RCC 7860 (cell line): ENCODE results near the gene CBL.

Experiments
- DNase-seq: peaks from one replicate; pipeline ENCODE4 v3.0.0-alpha.2; 2015; ENCODE audit warnings: low spot score
- FAIRE-seq: peaks from 2 replicates; lab custom pipeline; 2012; peaks lifted over from hg19 to GRCh38; lab: Jason Lieb, UNC

CBL gene

DNA sequence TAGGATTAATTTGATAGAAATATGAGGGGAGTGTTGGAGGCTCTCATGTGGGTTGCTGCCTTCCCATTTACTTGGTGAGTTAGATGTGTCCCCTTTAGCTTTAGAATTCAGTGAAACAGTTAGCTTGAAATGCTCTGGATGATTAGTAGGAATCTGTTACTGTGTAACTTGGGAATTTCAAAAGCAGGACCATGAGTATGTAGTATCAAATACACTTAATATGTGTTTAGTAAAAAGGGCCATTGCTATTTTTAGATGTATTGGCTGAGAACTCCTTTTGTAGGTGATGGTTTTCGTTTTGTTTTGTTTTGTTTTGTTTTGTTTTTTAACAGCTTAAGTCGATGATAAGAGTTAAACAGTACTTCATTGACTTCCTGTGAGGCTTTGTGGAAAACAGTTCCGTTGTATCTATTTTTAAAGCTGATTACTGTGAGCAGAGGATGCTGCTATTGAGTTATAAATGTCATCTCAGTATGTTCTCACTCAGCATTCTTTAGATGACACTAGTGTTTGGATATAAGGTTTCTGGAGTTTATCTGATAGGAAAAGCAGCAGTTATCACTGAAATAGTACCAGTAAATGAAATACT lies 57.3 kb downstream of the CBL start:
- FAIRE-seq = peak; percentile 74
- no peak for DNase-seq

DNA sequence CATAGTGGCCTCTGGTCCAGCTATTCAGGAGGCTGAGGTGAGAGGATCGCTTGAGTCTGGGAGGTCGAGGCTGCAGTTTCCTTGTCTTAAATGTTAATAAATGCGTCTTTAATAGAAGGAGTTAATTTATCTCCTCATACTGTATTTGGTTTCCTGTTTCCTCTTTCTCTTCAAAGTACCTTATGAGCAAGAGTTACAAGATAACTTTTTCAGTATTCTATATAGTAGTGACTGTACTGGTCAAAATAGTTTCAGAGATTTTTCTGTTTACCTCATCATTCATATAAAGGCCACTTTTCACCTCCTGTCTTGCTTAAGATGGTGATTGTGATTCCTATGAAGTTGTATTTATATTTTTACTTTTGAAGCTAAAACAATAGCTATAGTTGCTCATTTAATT lies 59.9 kb downstream of the CBL start:
- no peak for DNase-seq
- no peak for FAIRE-seq

DNA sequence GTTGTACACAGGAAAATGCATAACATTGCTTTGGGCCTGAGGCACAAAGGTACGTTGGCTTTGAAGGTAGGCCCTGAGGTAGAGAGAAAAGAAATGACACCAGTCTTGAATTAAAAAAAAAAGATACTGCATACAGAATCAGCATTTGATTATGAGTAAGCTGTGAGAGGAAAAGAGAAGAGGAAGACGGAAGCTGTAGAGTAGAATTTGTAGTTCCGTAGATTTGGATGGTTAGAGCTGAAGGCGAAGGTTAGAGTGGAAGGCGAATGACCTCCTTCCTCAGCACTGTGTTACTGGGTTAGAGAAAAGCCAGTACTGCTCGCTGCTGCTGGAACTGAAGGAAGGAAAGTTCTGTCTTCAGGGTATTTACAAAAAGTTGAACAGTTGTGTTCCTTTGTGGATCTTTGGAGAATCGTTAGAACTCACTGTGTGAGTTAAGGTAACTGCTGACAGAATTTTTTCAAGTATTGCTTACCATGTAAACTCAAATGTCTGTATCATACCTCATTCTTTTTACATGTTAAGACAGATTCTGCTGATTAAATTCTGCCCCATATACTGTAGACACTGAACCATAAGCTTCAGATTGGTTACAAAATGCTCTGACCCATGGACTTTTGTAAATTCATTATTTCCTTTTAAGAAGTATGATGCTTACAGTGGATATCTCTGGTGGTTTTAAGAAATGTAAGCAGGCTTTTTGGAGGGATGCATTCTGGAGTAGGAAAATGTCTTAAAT lies 60.5 kb downstream of the CBL start:
- DNase-seq (no peak), FAIRE-seq (no peak)

DNA sequence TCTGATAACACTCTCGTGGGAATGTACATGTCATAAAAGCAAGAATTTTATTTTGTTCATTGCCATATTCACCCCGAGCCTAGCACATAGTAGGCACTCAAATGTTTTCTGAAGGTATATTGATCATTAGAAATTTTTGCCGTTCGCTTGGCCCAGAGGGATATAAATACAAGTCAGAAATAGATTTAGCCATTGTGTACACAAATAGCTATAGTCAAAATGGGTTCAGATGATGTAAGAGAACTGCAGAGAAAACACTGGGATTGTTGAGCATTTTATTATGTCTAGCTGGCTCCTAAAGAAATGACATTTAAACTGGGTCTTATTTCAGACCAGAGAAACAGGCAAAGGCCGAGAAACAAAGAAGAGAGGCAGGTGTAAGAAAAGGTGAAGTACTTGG lies 61.5 kb downstream of the CBL start:
- DNase-seq = no peak
- no peak for FAIRE-seq

DNA sequence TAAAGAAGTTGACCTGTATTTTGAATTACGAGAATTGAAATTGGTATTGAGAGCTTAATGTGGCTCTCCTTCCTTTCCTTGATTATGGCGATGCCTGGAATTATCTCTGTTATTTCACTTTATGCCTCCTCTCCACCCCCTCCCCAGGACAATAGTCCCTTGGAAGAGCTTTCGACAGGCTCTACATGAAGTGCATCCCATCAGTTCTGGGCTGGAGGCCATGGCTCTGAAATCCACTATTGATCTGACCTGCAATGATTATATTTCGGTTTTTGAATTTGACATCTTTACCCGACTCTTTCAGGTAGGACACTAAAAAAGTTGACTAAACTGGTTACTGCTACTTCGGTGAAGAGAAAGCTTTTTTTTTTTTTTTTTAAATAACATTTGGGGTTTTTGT lies 67.6 kb downstream of the CBL start:
- no peak for FAIRE-seq
- DNase-seq = no peak

DNA sequence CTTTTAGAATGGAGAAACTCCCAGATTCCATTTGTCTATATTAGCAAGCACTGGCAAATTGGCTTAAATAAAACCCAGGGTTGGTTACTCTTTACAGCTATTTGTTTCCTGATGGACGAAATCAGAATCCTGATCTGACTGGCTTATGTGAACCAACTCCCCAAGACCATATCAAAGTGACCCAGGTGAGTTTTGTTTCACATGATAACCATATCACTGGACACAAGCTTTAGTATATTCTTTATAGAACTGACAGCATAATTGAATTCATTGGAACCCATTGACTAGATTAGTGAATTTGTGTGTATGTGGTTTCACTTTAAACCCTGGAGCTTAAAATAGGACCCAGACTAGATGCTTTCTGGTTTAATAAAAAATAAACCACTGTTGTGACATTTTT lies 71.5 kb downstream of the CBL start:
- FAIRE-seq (no peak), DNase-seq (no peak)

DNA sequence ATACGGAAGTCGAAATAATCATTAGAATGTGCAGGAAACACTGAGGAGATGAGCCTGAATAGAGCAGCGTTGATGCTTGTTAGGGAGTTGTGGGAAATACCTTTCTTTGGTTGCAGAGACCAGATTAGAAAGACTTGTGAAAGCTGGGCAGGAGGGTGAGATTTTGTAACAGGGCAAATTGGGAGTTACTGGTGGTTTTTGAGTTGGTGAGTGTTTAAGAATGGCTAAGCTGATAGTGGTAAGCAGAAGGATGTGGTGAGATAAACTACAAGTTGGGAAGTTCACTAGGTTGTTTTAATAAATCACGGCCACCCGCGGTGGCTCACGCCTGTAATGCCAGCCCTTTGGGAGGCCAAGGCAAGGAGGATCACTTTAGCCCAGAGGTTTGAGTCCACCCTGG lies 76.4 kb downstream of the CBL start:
- DNase-seq = no peak
- FAIRE-seq = no peak

DNA sequence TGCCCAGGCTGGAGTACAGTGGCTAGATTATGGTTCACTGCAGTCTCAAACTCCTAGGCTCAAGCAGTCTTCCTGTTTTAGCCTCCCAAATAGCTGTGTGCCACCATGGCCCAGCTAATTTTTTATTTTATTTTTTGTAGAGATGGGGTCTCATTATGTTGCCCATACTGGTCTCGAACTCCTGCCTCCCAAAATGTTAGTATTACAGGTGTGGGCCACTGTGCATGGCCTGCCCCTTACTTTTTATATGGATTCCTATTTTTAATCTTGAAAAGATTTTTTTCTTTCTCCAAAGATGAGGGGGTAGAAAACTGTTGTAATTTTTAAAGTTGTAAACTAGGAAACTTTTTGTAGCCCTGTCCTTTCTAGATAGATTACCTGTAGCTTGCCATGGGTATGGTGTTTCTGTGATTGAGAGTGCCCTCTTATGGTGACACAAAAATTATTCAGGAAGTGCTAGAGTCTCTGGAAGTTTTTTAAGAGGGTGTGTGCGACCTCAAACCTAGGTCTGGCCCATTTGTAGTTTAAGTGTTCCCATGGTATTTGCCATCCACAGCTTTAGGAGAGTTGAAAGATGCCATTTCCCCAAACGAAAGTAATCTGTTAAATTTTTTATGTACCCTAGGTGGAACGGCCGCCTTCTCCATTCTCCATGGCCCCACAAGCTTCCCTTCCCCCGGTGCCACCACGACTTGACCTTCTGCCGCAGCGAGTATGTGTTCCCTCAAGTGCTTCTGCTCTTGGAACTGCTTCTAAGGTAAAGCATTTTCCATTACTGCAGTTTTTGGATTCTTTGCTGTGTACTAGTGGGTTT lies 78.4 kb downstream of the CBL start:
- DNase-seq = peak; percentile 39
- peak; percentile 51 for FAIRE-seq

DNA sequence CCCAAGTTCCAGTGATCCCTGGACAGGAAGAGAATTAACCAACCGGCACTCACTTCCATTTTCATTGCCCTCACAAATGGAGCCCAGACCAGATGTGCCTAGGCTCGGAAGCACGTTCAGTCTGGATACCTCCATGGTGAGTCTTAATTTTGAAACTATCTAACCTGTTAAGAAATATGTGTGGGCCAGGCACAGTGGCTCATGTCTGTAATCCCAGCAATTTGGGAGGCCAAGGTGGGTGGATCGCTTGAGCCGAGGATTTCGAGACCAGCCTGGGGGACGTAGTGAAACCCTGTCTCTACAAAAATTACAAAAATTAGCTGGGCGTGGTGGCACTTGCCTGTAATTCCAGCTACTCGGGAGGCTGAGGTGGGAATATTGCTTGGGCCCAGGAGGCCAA lies 79.3 kb downstream of the CBL start:
- FAIRE-seq (no peak), DNase-seq (no peak)

DNA sequence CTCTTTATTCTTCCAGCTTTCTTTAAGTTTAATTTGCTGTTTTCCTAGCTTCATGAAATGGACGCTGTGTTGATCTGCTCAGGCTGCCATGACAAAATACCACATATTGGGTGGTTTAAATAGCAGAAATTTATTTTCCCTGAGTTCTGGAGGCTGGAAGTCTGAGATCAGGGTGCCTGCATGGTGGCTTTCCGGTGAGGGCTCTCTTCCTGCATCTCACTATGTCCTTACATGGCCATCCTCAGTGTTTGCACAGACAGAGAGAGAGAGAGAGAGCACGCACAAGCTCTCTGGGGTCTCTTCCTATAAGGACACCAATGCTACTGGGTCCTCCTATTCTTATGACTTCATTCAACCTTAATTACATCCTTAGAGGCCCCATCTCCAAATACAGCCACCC lies 82.1 kb downstream of the CBL start:
- FAIRE-seq (no peak), DNase-seq (no peak)

DNA sequence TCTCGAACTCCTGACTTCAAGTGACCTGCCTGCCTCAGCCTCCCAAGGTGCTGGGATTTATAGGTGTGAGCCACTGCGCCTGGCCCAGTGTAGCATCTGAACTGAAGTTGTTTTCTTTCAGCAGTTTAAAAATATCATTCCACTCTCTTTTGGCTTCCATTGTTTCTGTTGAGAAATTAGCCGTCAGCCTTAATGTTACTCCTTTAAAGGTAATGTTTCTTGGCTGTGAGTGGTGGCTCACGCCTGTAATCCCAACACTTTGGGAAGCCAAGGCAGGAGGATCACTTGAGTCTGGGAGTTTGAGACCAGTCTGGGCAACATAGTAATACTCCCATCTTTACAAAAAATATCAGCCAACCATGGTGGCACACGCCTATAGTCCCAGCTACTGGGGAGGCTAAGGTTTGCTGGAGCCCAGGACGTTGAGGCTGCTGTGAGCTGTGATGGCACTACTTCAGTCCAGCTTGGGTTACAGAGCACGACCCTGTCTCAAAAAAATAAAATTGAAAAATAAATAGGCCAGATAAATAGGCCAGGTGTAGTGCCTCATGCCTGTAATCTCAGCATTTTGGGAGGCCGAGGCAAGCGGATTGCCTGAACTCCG lies 84.9 kb downstream of the CBL start:
- FAIRE-seq (no peak), DNase-seq (no peak)

DNA sequence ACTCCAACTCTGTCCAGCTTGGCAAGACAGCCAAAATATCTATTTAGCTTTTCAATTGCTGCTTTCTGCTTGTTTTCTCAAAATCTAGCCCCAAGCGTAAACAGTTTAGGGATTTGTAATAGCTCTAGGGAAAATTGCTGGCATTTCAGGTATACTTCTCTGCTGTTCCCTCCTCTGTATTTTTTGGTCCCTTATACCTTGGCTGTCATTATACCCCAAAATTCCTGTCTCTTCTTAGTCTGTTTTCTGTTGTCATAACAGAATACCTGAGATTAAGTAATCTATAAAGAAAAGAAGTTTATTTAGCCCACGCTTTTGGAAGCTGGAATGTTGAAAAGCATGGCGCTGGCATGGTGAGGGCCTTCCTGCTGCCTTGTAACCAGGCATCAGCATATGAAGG lies 87.3 kb downstream of the CBL start:
- FAIRE-seq = no peak
- no peak for DNase-seq

DNA sequence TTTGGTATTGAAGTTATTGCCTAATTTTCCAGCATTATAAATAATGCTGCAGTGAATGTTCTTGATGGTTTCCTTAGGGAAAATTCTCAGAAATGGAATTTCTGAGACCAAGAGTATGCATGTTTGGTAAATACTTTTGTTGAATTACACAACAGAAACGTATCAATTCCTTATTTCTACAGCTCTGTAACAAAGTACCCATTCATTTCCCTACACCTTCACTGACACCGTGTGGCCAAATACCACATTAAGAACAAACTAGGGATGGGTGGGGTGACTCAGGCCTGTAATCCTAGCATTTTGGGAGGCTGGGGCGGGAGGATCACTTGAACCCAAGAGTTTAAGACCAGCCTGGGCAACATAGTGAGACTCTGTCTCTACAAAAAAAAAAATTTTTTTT lies 89.0 kb downstream of the CBL start:
- DNase-seq = no peak
- no peak for FAIRE-seq

DNA sequence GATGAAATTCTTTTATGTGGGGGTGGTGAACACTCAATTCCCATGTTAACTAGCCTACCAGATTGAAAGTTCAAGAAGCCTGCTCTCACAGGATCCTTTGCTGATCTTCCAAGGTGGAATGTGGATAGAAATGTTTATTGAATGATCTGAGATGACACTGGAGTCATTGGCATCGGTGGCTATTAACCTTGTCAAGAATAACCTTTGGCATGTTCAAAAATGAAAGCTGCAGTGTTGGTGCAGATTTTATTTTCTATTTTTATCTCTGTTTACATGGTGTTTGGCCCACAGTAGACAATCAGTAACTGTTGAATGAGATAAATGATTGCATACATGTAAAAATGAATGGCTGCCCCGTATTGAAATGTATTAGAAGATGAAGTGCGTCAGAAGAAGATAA lies 91.8 kb downstream of the CBL start:
- DNase-seq (no peak), FAIRE-seq (no peak)

DNA sequence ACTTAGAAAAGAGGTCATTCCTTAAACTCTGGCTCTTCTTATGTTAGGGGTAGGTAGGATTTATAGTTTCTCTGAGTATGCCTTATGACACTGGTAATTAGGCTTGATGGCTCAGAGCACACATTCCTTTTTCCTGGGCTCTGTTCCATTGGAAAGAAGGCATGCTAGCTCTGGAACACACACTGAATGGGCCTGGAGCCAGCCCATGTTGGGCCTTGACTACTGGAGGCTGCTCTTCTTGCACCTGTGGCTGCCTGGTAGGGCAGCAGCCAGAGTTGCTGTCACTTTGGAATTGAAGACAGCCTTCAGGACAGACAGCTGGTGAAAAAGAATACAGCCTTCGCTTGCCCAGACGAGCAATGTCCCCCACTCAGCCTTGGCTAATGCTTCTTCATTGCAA lies 92.6 kb downstream of the CBL start:
- no peak for DNase-seq
- FAIRE-seq = no peak

DNA sequence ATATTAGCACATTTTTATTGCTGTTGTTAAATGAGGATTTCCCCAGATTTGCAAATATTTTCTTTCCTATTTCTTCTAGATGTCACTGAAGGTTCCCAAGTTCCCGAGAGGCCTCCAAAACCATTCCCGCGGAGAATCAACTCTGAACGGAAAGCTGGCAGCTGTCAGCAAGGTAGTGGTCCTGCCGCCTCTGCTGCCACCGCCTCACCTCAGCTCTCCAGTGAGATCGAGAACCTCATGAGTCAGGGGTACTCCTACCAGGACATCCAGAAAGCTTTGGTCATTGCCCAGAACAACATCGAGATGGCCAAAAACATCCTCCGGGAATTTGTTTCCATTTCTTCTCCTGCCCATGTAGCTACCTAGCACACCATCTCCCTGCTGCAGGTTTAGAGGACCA lies 93.3 kb downstream of the CBL start:
- DNase-seq (no peak), FAIRE-seq (no peak)

DNA sequence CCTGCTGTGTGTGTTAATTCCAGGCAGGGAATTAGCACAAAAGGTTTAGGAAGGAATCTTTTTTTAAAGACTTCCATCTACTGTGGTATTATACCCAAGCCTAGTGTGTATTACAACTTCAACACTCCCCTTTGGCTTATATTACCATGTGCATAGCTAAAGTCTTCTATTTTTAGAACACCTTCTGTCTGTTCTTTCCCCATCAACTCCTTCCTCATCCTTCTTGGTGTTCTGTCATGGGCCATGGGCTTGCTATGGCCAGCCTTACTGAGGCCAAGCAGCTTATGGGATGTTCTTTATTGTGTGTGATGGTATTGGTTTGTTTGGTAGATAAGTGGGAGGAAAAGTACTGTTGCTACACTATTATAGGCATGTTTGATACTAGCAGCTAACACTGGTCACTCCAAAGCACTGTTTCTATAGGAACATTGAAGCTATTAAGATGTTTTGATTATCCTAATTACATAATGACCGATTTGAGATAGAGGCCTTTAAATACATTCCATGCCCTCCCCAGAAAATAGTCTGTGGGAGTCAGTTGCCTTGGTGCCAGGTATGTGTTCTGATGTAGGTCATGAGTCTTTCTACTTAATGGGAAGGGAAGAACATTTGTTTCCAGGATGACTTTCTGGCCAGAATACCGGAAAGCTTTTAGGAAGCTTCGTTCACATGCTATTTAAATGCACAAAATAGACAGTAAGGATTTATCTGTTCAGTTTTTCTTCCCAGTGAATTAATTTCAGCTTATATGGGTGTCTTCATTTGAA lies 94.2 kb downstream of the CBL start:
- DNase-seq (no peak), FAIRE-seq (no peak)

DNA sequence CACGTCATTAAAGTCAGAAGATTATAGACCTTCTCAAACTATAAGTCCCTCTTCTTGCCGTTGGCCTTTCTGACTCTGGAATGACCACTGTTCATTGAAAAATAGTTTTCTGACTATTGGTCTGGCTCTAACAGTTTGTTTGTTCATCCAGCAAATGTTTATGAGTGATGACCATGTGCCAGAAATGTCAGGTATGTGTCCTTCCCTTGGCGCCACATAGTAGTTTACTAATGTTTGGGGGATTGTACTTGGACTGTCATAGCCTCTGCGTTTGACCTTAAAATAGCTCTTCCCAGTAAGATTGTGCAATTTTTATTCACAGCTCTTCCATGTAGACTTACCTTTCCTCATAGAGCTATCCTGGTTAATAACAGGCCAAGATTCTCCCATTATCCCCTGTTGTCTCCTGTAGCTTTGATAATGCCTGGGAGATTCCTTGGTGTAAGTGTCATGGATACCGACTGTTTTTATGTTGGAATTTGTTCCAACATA lies 97.1 kb downstream of the CBL start:
- DNase-seq (no peak), FAIRE-seq (no peak)

DNA sequence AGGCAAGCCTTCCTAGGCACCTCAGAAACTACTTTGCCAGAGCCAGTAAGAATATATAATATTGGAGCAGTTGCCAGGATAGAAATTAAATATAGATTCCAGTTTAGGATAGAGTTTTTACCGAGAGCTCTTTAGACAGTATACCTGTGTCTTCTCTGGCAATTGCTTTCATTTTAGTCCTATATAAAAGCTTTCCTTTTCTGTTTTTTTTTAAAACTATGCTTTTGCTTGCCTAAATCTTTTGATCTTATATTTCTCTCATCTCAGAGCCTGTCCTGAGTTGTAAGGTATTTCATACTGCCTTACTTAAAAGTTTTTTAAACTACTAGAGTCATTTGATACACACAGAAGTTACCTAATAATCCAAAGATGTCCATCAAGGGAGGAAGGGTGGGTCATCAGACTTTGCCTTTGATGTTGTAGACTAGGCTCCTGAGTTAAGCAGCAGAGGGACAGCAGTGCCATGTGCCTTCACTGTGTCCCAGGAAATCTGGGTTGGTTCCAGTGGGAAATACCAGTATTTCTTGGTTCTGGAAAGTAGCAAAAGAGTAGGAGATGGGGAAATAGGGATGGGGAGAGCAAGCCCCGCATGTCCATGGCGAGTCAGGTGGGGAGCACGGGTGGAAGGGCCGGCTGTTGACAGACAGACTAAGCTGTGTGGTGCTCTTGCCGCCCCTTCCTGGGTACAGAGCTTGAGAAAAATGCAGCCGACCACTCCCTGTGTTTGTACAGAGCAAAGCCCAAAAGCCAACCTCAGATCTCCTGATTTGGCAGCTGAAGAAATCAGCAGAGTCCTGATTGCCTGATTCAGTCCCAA lies 99.6 kb downstream of the CBL start:
- FAIRE-seq (no peak), DNase-seq (no peak)

DNA sequence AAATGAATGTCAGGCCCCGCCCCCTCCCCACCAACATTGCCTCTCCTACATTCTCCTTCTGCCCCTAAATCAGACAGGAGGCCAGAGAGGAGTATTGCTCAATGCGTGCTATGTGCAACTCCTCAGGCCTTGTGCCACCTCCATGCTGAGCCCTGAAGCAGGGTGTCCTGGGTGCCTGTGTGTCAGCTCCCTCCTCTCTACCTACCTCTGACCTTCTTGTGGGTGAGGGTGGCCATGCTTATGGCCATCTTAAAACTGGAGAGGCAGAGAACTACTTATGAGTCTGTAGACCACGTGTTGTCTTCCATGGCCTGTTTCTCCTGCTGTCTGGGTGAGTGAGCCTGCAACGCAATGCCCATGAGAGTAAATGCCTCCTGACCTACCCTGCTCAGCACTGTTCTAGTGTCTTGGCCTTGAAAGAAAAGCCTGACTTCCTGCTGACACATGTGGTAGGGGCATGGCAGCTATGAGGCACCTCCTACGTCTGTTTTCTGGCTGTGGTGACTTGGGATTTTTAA lies 100.3 kb downstream of the CBL start:
- FAIRE-seq (no peak), DNase-seq (no peak)
